ENCODE results near the gene REXO4. TPM values are rescaled to one million over a fixed set of nuclear protein-coding genes. Genes with fewer than 3 reads are reported as not detected.

Gene REXO4
- polyA plus RNA-seq, 1 donor from 2014 or later = 16.1 TPM

- no peak for TF ChIP-seq TAF1 (IDR thresholded peaks at IDR 0.05; ENCODE audit: low read depth)
- no peak for TF ChIP-seq CTCF (IDR thresholded peaks at IDR 0.05; ENCODE audit: poor library complexity, severe bottlenecking)
- TF ChIP-seq REST (IDR thresholded peaks at IDR 0.05; ENCODE audit: borderline replicate concordance) = no peak
- no peak for TF ChIP-seq POLR2AphosphoS5 (IDR thresholded peaks at IDR 0.05)
- no peak for TF ChIP-seq EZH2 (IDR thresholded peaks at IDR 0.05; ENCODE audit: borderline replicate concordance, insufficient read depth, low read length, poor library complexity, severe bottlenecking)
- no peak for TF ChIP-seq MXI1 (conservative IDR thresholded peaks at IDR 0.05; ENCODE audit: poor library complexity, severe bottlenecking)
- TF ChIP-seq RAD21 (conservative IDR thresholded peaks at IDR 0.05) = no peak
- TF ChIP-seq SMC3 (conservative IDR thresholded peaks at IDR 0.05; ENCODE audit: poor library complexity) = no peak
- TF ChIP-seq EP300 (conservative IDR thresholded peaks at IDR 0.05; ENCODE audit: poor library complexity, severe bottlenecking) = no peak
- Histone ChIP-seq H2AFZ (ENCODE audit: low read depth, low read length) (no peak overlapping the region), H4K20me1 (ENCODE audit: insufficient read depth) (no peaks in the 10 kb centered on the region), H3K9me2 (ENCODE audit: insufficient read depth, low read length) (no peaks in the 10 kb centered on the region), H3K4me2 (ENCODE audit: low read length) (no peak overlapping the region), H3K79me2 (replicated peaks; ENCODE audit: insufficient read depth, low read length) (peaks cover 17% of the 10 kb centered on the region), H3K27me3 (ENCODE audit: insufficient read depth, low read depth, low read length) (no peaks in the 10 kb centered on the region), H3K9ac (ENCODE audit: low read length) (no peak overlapping the region), H3K36me3 (ENCODE audit: insufficient read depth, low read length) (no peaks in the 10 kb centered on the region), H3K27ac (ENCODE audit: low read length) (no peak overlapping the region), H3K4me3 (ENCODE audit: low read length) (no peak overlapping the region), H3F3A (ENCODE audit: insufficient read depth, low read length, poor library complexity, severe bottlenecking) (no peaks in the 10 kb centered on the region), H3K9me3 (ENCODE audit: low read length) (no peaks in the 10 kb centered on the region)
Measured at GRCh38 chr9:133366435-133366834, 51.4 kb downstream of the REXO4 start.

GRCh38 chr9:133362359-133363044 lies 55.3 kb downstream of the REXO4 start:
- no peak overlapping the region for H3K4me2 ChIP-seq (ENCODE audit: low read length)
- no peaks in the 10 kb centered on the region for H3K9me3 ChIP-seq (ENCODE audit: low read length)
- H3K27ac ChIP-seq (ENCODE audit: low read length) = no peak overlapping the region
- no peak for TF ChIP-seq REST (IDR thresholded peaks at IDR 0.05; ENCODE audit: borderline replicate concordance)
- TF ChIP-seq MXI1 (conservative IDR thresholded peaks at IDR 0.05; ENCODE audit: poor library complexity, severe bottlenecking) = no peak
- TF ChIP-seq RAD21 (conservative IDR thresholded peaks at IDR 0.05) = no peak
- TF ChIP-seq EZH2 (IDR thresholded peaks at IDR 0.05; ENCODE audit: borderline replicate concordance, insufficient read depth, low read length, poor library complexity, severe bottlenecking) = no peak
- TF ChIP-seq TAF1 (IDR thresholded peaks at IDR 0.05; ENCODE audit: low read depth) = no peak
- TF ChIP-seq EP300 (conservative IDR thresholded peaks at IDR 0.05; ENCODE audit: poor library complexity, severe bottlenecking) = no peak
- no peak for TF ChIP-seq CTCF (IDR thresholded peaks at IDR 0.05; ENCODE audit: poor library complexity, severe bottlenecking)
- no peak for TF ChIP-seq SMC3 (conservative IDR thresholded peaks at IDR 0.05; ENCODE audit: poor library complexity)
- TF ChIP-seq POLR2AphosphoS5 (IDR thresholded peaks at IDR 0.05) = no peak
- H3K4me3 ChIP-seq (ENCODE audit: low read length) = no peak overlapping the region
- no peak overlapping the region for H3K9ac ChIP-seq (ENCODE audit: low read length)
- no peaks in the 10 kb centered on the region for H3K9me2 ChIP-seq (ENCODE audit: insufficient read depth, low read length)
- no peak overlapping the region for H2AFZ ChIP-seq (ENCODE audit: low read depth, low read length)
- peaks cover 2% of the 10 kb centered on the region for H3K79me2 ChIP-seq (replicated peaks; ENCODE audit: insufficient read depth, low read length)
- no peaks in the 10 kb centered on the region for H4K20me1 ChIP-seq (ENCODE audit: insufficient read depth)
- no peaks in the 10 kb centered on the region for H3K27me3 ChIP-seq (ENCODE audit: insufficient read depth, low read depth, low read length)
- no peaks in the 10 kb centered on the region for H3F3A ChIP-seq (ENCODE audit: insufficient read depth, low read length, poor library complexity, severe bottlenecking)
- H3K36me3 ChIP-seq (ENCODE audit: insufficient read depth, low read length) = no peaks in the 10 kb centered on the region

Measured in neural cell (in vitro differentiated cells).